ENCODE data around the gene JAK3. TPM values are rescaled to one million over a fixed set of nuclear protein-coding genes. Genes with fewer than 3 reads are reported as not detected.

JAK3 gene
- total and polyA plus RNA-seq, 2 of the 8 experiments (the other 6 are each of a cell fraction or from before 2014, with no cell fraction given) = 4.0 to 4.7 TPM

- Histone ChIP-seq H4K5ac (ENCODE audit: insufficient read length, low read depth, low read length) (no peak overlapping the region), H3K27me3 (replicated peaks in 1 of 4; ENCODE audit: control insufficient read depth in 3 of 4, extremely low read depth in 1 of 4, insufficient read depth in 3 of 4, low read length in 3 of 4) (no peaks in the 10 kb centered on the region; a peak in 1 of 7 replicates), H2BK15ac (ENCODE audit: low read length) (no peak overlapping the region), H2AK5ac (ENCODE audit: low read depth, low read length) (no peak overlapping the region; the same call in 1 of the 2 replicates), H3K4me2 (ENCODE audit: insufficient read depth in 1 of 2, low read depth in 2 of 2, low read length in 2 of 2) (no peak overlapping the region), H3K4me1 (replicated peaks in 1 of 4; ENCODE audit: control insufficient read depth in 3 of 4, insufficient read depth in 4 of 4, low read length in 3 of 4) (peaks cover 0 to 15% (median 4%) of the 10 kb centered on the region in 4 experiments; a peak in 6 of 7 replicates), H3K23me2 (ENCODE audit: low read depth, low read length) (peaks cover 5% of the 10 kb centered on the region; the same call in 1 of the 2 replicates), H3K23ac (ENCODE audit: insufficient read length) (no peak overlapping the region), H4K8ac (ENCODE audit: extremely low read depth, insufficient read depth, low read length) (no peak overlapping the region), H3K79me2 (ENCODE audit: control insufficient read depth in 1 of 2, insufficient read depth in 2 of 2, low read length in 2 of 2) (no peaks in the 10 kb centered on the region), H3K14ac (ENCODE audit: insufficient read length) (no peak overlapping the region), H2BK5ac (ENCODE audit: low read depth, low read length) (no peak overlapping the region), H3K56ac (replicated peaks; ENCODE audit: insufficient read length, low read depth, low read length) (no peak overlapping the region), H2BK12ac (ENCODE audit: low read depth, low read length) (no peak overlapping the region; the same call in 1 of the 2 replicates), H4K91ac (replicated peaks; ENCODE audit: insufficient read length, low read length) (no peak overlapping the region), H4K20me1 (replicated peaks in 1 of 2; ENCODE audit: control insufficient read depth in 1 of 2, insufficient read depth in 2 of 2, low read length in 2 of 2) (peaks cover 0 to 5% of the 10 kb centered on the region in 2 experiments), H3K4ac (replicated peaks; ENCODE audit: insufficient read length, low read depth, low read length) (no peak overlapping the region), H3K18ac (ENCODE audit: extremely low read depth, low read length) (no peak overlapping the region), H3K9ac (replicated peaks in 1 of 4; ENCODE audit: extremely low read depth in 1 of 4, low read depth in 3 of 4, low read length in 3 of 4) (no peak overlapping the region), H2BK120ac (replicated peaks; ENCODE audit: low read depth, low read length) (no peak overlapping the region), H3K27ac (ENCODE audit: low read depth, low read length) (no peak overlapping the region), H2BK20ac (ENCODE audit: low read length) (no peak overlapping the region), H3K36me3 (ENCODE audit: control insufficient read depth in 2 of 4, insufficient read depth in 4 of 4, low read length in 3 of 4) (no peaks in the 10 kb centered on the region), H3K9me3 (ENCODE audit: insufficient read depth in 2 of 2, low read depth in 1 of 2, low read length in 1 of 2) (no peaks in the 10 kb centered on the region), H2AFZ (ENCODE audit: low read length) (no peak overlapping the region), H3K79me1 (ENCODE audit: low read depth, low read length) (no peaks in the 10 kb centered on the region), H3K4me3 (ENCODE audit: extremely low read depth in 1 of 4, insufficient read depth in 2 of 4, low read depth in 3 of 4, low read length in 4 of 4) (no peak overlapping the region)
- ChIA-PET POLR2A (ENCODE audit: partially characterized antibody) (interaction anchor here (1.2 to 12.5 kb wide), 2 partner anchors 28 to 98 kb away, joined by 4 to 133 read pairs; partner anchors contain the start of genes CCDC124 and RPL18A), CTCF (ENCODE audit: partially characterized antibody) (interaction anchor here (0.7 to 3.7 kb wide), 12 partner anchors 9 to 99 kb away, joined by 3 to 19 read pairs (median 5); partner anchors contain the start of genes B3GNT3, CCDC124 and JAK3)
- WGBS, 2 experiments (ENCODE audit: extremely low coverage in 1 of 2, insufficient coverage in 1 of 2, insufficient read length in 1 of 2, insufficient replicate concordance in 2 of 2, low coverage in 1 of 2, low lambda C conversion rate in 2 of 2, missing lambda C conversion rate in 1 of 2) = 75% methylated on average over 27 of the region's 27 CpGs; no CpG with 5 or more reads in 1 of the 2 experiments
- DNase-seq (ENCODE audit: low read depth in 1 of 2, low spot score in 2 of 2) (peak in 1 of 2 experiments; percentile 55), FAIRE-seq (no peak)
- TF ChIP-seq CTCF (IDR thresholded peaks at IDR 0.05; ENCODE audit: control extremely low read depth in 1 of 3, insufficient read depth in 1 of 3, low read depth in 1 of 3, low read length in 3 of 3) (peak; percentile 38 to 43 (median 42); a peak in 3 of 4 replicates), CREB1 (IDR thresholded peaks at IDR 0.05) (peak; percentile 51), RAD21 (IDR thresholded peaks at IDR 0.05 in 1 of 2, conservative IDR thresholded peaks at IDR 0.05 in 1 of 2; ENCODE audit: low read depth in 2 of 2, low read length in 2 of 2) (peak; percentile 20 to 42; a peak in 3 of 4 replicates), TEAD4 (IDR thresholded peaks at IDR 0.05; ENCODE audit: low read depth, low read length) (no peak)
These were observed 13.2 kb downstream of the JAK3 start for GRCh38 chr19:17834350-17835181.

Data from H1 (cell line).